Spleen (tissue), 7 donors: ENCODE results near the gene SDR9C7.

Experiments
- CTCF ChIP-seq, 11 experiments: fragments of 200-600 bp in 7 of 11; fragments of 450-650 bp in 4 of 11; sonication (generic) in 4 of 11; IDR thresholded peaks in 8 of 11; conservative IDR thresholded peaks in 3 of 11; 1 replicate in 7 of 11; 2 replicates in 4 of 11; pipeline versions ENCODE4 v1.4.0 to v1.8.0; 2016 to 2021; ENCODE audit warnings: antibody characterized with exemption in 11 of 11, inconsistent platforms in 4 of 11, mild to moderate bottlenecking in 1 of 11
- POLR2A ChIP-seq, 3 donors: fragments of 450-650 bp; IDR thresholded peaks; one replicate each; pipeline ENCODE4 v1.5.1; 2017; ENCODE audit warnings: antibody characterized with exemption in 3 of 3, mild to moderate bottlenecking in 1 of 3
- POLR2AphosphoS5 ChIP-seq, 3 donors: sonication (generic); formaldehyde crosslinking; IDR thresholded peaks; one replicate each; pipeline ENCODE4 v1.5.1; 2017; ENCODE audit warnings: antibody characterized with exemption in 3 of 3
- donor health status: DM: no; HTN: no; CAD: no; lungs with moderate emphysema.
- donor health status: DM: no; HTN: no; CAD: no.
- donor health status: DM: no; HTN: no; CAD: no.

- TF ChIP-seq CTCF (IDR thresholded peaks at IDR 0.05 in 8 of 11, conservative IDR thresholded peaks at IDR 0.05 in 3 of 11) (no peak), POLR2A (IDR thresholded peaks at IDR 0.05) (no peak), POLR2AphosphoS5 (IDR thresholded peaks at IDR 0.05) (no peak)
These were observed 49.2 kb upstream of the SDR9C7 start for GRCh38 chr12:56983386-56983785.
